ENCODE results near the gene SPTLC1.
"Not testable (repeated sequence)": the region's sequence is repeated elsewhere in the genome, so short reads cannot be mapped to it uniquely, and the experiment has no call there.

GRCh38 chr9:92103601-92104000, 11.6 kb downstream of the SPTLC1 start:
- TF ChIP-seq CTCF (IDR thresholded peaks at IDR 0.05; ENCODE audit: low read depth, low read length); POLR2A (IDR thresholded peaks at IDR 0.05; ENCODE audit: extremely low read depth, insufficient read length); MYC (IDR thresholded peaks at IDR 0.05; ENCODE audit: low read depth, low read length): not testable (repeated sequence)

Measured in NB4 (cell line).